Kidney (tissue), 14 donors: Measurements from ENCODE around the gene PCDHGC4. TPM values are rescaled to one million over a fixed set of nuclear protein-coding genes. Genes with fewer than 3 reads are reported as not detected.

ENCODE experiments used
- DNase-seq, 5 donors: peaks; one replicate each; pipeline ENCODE4 v3.0.0-alpha.2; 2013 to 2020
- FAIRE-seq: peaks from 2 replicates; lab custom pipeline; 2012; peaks lifted over from hg19 to GRCh38; lab: Jason Lieb, UNC
- H3K27ac ChIP-seq, 2 donors: one replicate each; pipeline ENCODE4 v1.7.0; 2013; ENCODE audit warnings: low read depth in 2 of 2, low read length in 2 of 2, inconsistent platforms in 1 of 2
- H3K27me3 ChIP-seq: one replicate; pipeline ENCODE4 v1.7.1; 2013; ENCODE audit warnings: low read length, inconsistent platforms; ENCODE audit not compliant: control insufficient read depth, insufficient read depth
- H3K36me3 ChIP-seq, 3 donors: one replicate each; pipeline versions ENCODE4 v1.7.0 to v1.7.1; 2013; ENCODE audit warnings: low read length in 3 of 3, control low read depth in 1 of 3, inconsistent platforms in 1 of 3; ENCODE audit not compliant: insufficient read depth in 3 of 3, control insufficient read depth in 2 of 3
- H3K4me1 ChIP-seq, 3 donors: one replicate each; pipeline versions ENCODE4 v1.7.0 to v1.7.1; 2013; ENCODE audit warnings: low read length in 3 of 3, inconsistent platforms in 1 of 3, low read depth in 1 of 3; ENCODE audit not compliant: control insufficient read depth in 2 of 3, insufficient read depth in 2 of 3
- H3K4me3 ChIP-seq, 3 donors: one replicate each; pipeline versions ENCODE4 v1.7.0 to v1.8.1; 2013; ENCODE audit warnings: low read length in 3 of 3, control low read depth in 1 of 3, inconsistent platforms in 1 of 3
- H3K9ac ChIP-seq, 3 donors: one replicate each; pipeline versions ENCODE4 v1.7.0 to v1.7.1; 2013; ENCODE audit warnings: low read length in 3 of 3, control low read depth in 1 of 3, inconsistent platforms in 1 of 3
- H3K9me3 ChIP-seq, 3 donors: one replicate each; pipeline versions ENCODE4 v1.7.0 to v1.7.1; 2013; ENCODE audit warnings: low read length in 3 of 3, control low read depth in 1 of 3, inconsistent platforms in 1 of 3; ENCODE audit not compliant: control insufficient read depth in 2 of 3, insufficient read depth in 1 of 3
- CTCF ChIP-seq: IDR thresholded peaks from 3 replicates; pipeline ENCODE4 v1.5.1; 2012; ENCODE audit warnings: mild to moderate bottlenecking, moderate library complexity, borderline replicate concordance; ENCODE audit not compliant: insufficient read depth; ENCODE audit errors: extremely low read depth
- intact Hi-C: fragments of 100-400 bp; cut with DNase I; formaldehyde crosslinking; loops from one replicate; pipeline ENCODE4 v1.11.1; 2022
- polyA plus RNA-seq: library from polyadenylated mRNA; stranded (reverse); fragments of 350-450 nt; fragmentation: Illumina TruSeq; extraction: RNeasy Lipid Tissue Mini Kit (QIAGEN cat#74804); gene quantifications from one replicate; pipeline ENCODE4 v1.2.3, GENCODE V29; 2014; ENCODE audit warnings: low read depth, low replicate concordance; ENCODE audit not compliant: insufficient read depth
- total RNA-seq: library from RNA; stranded (reverse); fragmentation: NEBNext Ultra II Directional; extraction: Animal tissue kit (Norgen Biotek cat#: 25700); gene quantifications from one replicate; pipeline ENCODE4 v1.2.1, GENCODE V29; 2021
- donor health status: control.
- donor health status: control.
- donor health status: control.
- donor health status: control.
- donor health status: control.
- donor health status: DM: yes; HTN: yes; CAD: no.
- donor health status: Normal renal cell carcinoma (clear cell type).

Gene PCDHGC4
- total and polyA plus RNA-seq, 2 donors from 2014 or later: 1.5 TPM; not detected in 1

GRCh38 chr5:141501761-141502160, 16.9 kb downstream of the PCDHGC4 start:
- Histone ChIP-seq H3K9me3 (no peaks in the 10 kb centered on the region), H3K4me1 (no peaks in the 10 kb centered on the region), H3K36me3 (no peaks in the 10 kb centered on the region), H3K27me3 (no peaks in the 10 kb centered on the region), H3K27ac (no peak overlapping the region), H3K4me3 (no peak overlapping the region), H3K9ac (no peak overlapping the region)
- FAIRE-seq: no peak
- TF ChIP-seq CTCF: no peak
- DNase-seq: no peak
- intact Hi-C loops: no loop called here

- no peak for TF ChIP-seq CTCF
- Histone ChIP-seq H3K27me3 (no peaks in the 10 kb centered on the region), H3K9me3 (no peaks in the 10 kb centered on the region), H3K4me1 (no peaks in the 10 kb centered on the region), H3K27ac (no peak overlapping the region), H3K4me3 (no peak overlapping the region), H3K9ac (no peak overlapping the region), H3K36me3 (no peaks in the 10 kb centered on the region)
- no peak for DNase-seq
- intact Hi-C loops: no loop called here
- no peak for FAIRE-seq
Observed at GRCh38 chr5:141503681-141504080, 18.9 kb downstream of the PCDHGC4 start.

- H3K27ac ChIP-seq: no peak overlapping the region
- H3K27me3 ChIP-seq: no peaks in the 10 kb centered on the region
- DNase-seq: no peak
- FAIRE-seq: no peak
- TF ChIP-seq CTCF: no peak
- intact Hi-C loops: no loop called here
- no peaks in the 10 kb centered on the region for H3K36me3 ChIP-seq
- peaks cover under 1 to 1% (median under 1%) of the 10 kb centered on the region in 3 donors for H3K4me1 ChIP-seq
- no peak overlapping the region for H3K9ac ChIP-seq
- no peaks in the 10 kb centered on the region for H3K9me3 ChIP-seq
- no peak overlapping the region for H3K4me3 ChIP-seq
Observed at GRCh38 chr5:141504216-141504615, 19.4 kb downstream of the PCDHGC4 start.
